ENCODE measurements around the gene LINS1. TPM values are rescaled to one million over a fixed set of nuclear protein-coding genes. Genes with fewer than 3 reads are reported as not detected.
A peak's percentile ranks its signal among the peaks of the same experiment; 100 is the strongest.

LINS1 gene
- total RNA-seq, 2 donors from 2014 or later = 50.0 to 53.5 TPM

DNA sequence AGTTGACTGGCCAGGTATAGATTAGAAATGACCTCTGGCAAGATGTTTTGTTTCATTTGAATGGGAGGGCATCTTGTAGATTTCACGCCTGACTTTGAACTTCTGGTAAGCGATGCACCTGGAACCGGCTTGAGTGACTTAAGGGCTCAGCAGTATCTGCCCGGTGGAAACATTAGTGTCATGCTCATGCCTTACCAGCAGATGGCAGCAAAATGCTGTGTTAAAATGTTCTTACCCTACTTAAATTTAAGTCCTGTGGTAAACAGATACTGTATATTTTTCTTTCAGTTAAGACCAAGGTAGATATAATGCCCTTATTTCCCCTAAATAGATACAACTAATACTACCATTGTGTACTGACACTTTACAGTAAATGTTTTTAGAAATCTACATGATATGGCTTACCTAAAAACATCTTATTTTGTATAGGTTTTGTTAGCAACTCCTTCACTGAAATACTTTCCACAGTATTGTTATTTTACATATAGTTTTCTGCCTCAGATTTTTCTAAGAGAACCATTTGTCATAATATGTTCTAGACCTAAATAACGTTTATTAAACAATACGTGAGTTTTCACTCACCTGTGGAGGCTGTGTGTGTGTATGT, 25.9 kb upstream of the LINS1 start:
- DNase-seq = peak; percentile 25 to 52 (median 36)
- H3K27ac Mint-ChIP-seq = peak overlapping the region; percentile 84
- peaks cover 6% of the 10 kb centered on the region for H3K36me3 Mint-ChIP-seq (ENCODE audit: low read depth)
- H3K9me3 ChIP-seq (ENCODE audit: control insufficient read depth, low read length, poor library complexity, severe bottlenecking) = no peaks in the 10 kb centered on the region
- H3K27me3 Mint-ChIP-seq = no peaks in the 10 kb centered on the region
- ATAC-seq = peak; percentile 90
- no peak overlapping the region for H3K4me3 Mint-ChIP-seq
- peaks cover 22% of the 10 kb centered on the region for H3K4me1 Mint-ChIP-seq

DNA sequence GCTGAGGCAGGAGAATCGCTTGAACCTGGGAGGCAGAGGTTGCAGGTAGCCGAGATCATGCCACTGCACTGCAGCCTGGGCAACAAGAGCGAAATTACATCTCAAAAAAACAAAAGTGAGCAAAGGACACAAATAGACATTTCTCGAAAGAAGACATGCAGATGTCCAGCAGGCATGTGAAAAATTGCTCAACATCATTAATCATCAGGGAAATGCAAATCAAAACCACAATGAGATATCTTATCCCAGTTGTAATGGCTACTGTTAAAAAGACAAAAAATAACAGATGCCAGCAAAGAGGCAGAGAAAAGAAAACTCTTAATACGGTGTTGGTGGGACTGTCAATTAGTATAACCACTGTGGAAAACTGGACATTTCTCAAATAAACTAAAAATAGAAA, 21.3 kb upstream of the LINS1 start:
- H3K9me3 ChIP-seq (ENCODE audit: control insufficient read depth, low read length, poor library complexity, severe bottlenecking) = no peaks in the 10 kb centered on the region
- ATAC-seq (no peak), DNase-seq (no peak)
- Mint-ChIP-seq H3K36me3 (ENCODE audit: low read depth) (peaks cover 8% of the 10 kb centered on the region), H3K27me3 (no peaks in the 10 kb centered on the region), H3K4me1 (peaks cover 19% of the 10 kb centered on the region), H3K4me3 (no peak overlapping the region), H3K27ac (no peak overlapping the region)

DNA sequence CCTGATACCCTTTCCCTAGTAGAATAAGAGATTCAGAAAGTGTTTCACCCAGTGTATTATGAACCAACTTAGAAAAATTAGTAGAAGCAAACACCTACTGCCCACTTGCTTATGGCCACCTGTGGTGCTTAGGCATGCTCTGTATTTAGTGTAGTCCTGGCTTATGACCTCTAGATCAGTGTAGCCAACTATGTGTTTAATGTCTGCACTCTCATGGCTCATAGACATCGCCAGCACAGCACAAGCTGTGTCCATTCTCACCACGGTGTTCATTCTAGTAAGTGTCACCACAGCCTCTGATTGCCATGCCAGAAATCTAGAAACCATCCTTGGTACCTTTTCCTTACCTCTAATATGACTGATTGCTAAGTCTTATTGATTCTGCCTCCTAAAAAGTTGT, 14.7 kb upstream of the LINS1 start:
- H3K27ac Mint-ChIP-seq = peak overlapping the region; percentile 53
- H3K9me3 ChIP-seq (ENCODE audit: control insufficient read depth, low read length, poor library complexity, severe bottlenecking) = no peaks in the 10 kb centered on the region
- ATAC-seq (no peak), DNase-seq (no peak)
- peaks cover 7% of the 10 kb centered on the region for H3K36me3 Mint-ChIP-seq (ENCODE audit: low read depth)
- H3K4me1 Mint-ChIP-seq = peaks cover 20% of the 10 kb centered on the region
- H3K27me3 Mint-ChIP-seq = no peaks in the 10 kb centered on the region
- no peak overlapping the region for H3K4me3 Mint-ChIP-seq

DNA sequence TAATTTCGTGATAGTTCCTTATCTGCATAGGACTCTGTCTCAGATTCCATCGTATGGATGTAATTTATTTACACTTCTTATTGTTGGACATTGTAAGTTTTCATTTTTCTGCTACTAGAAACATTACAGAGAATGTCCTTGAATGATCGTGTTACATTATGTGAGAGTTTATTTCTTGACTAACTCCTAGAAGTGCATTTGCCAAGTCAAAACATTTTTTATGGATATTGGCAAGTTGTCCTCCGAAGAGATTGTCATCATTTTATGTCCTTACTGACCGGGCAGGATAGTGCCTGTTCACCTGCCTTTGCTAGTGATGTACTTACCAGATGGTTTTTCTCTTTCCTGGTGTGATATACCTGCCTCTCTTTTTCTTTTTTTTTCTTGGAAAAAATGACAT, 13.8 kb upstream of the LINS1 start:
- Mint-ChIP-seq H3K36me3 (ENCODE audit: low read depth) (peaks cover 6% of the 10 kb centered on the region), H3K27me3 (no peaks in the 10 kb centered on the region), H3K4me3 (no peak overlapping the region), H3K27ac (peak overlapping the region; percentile 53), H3K4me1 (peaks cover 17% of the 10 kb centered on the region)
- DNase-seq (no peak), ATAC-seq (no peak)
- no peaks in the 10 kb centered on the region for H3K9me3 ChIP-seq (ENCODE audit: control insufficient read depth, low read length, poor library complexity, severe bottlenecking)

DNA sequence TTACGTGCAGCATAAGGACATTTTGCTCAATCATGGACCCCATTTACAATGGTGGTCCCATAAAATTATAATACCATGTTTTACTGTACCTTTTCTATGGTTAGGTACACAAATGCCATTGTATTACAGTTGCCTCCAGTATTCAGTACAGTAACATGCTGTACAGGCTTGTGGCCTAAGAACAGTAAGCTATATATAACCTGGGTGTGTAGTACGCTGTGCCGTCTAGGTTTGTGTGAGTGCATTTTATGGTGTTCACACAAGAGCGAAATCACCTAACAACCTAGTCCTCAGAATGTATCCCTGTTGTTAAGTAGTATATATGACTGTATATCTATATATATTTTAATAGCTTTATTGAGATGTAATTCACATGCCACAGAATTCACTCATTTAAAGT, 12.9 kb upstream of the LINS1 start:
- Mint-ChIP-seq H3K27me3 (no peaks in the 10 kb centered on the region), H3K4me3 (no peak overlapping the region), H3K27ac (no peak overlapping the region), H3K4me1 (peaks cover 17% of the 10 kb centered on the region), H3K36me3 (ENCODE audit: low read depth) (peaks cover 3% of the 10 kb centered on the region)
- no peaks in the 10 kb centered on the region for H3K9me3 ChIP-seq (ENCODE audit: control insufficient read depth, low read length, poor library complexity, severe bottlenecking)
- no peak for DNase-seq
- no peak for ATAC-seq

DNA sequence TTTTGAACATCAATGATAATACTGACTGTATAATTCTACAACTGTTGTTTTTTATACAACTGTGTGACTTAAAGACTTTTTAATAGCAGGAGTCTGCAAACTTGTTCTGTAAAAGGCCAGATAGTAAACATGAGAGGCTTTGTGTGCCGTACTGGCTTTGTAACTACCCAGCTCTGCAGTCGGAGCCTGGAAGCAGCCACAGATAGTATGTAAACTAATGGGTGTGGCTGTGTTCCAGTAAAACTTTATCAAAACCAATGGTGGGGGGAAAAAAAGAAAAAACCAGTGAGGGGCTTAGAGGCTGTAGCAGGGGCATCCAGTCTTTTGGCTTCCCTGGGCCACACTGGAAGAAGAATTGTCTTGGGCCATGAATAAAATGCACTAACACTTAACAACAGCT, 12.4 kb upstream of the LINS1 start:
- Mint-ChIP-seq H3K27me3 (no peaks in the 10 kb centered on the region), H3K4me1 (peaks cover 16% of the 10 kb centered on the region), H3K4me3 (no peak overlapping the region), H3K27ac (no peak overlapping the region), H3K36me3 (ENCODE audit: low read depth) (peaks cover 3% of the 10 kb centered on the region)
- no peak for ATAC-seq
- H3K9me3 ChIP-seq (ENCODE audit: control insufficient read depth, low read length, poor library complexity, severe bottlenecking) = no peaks in the 10 kb centered on the region
- DNase-seq = no peak

DNA sequence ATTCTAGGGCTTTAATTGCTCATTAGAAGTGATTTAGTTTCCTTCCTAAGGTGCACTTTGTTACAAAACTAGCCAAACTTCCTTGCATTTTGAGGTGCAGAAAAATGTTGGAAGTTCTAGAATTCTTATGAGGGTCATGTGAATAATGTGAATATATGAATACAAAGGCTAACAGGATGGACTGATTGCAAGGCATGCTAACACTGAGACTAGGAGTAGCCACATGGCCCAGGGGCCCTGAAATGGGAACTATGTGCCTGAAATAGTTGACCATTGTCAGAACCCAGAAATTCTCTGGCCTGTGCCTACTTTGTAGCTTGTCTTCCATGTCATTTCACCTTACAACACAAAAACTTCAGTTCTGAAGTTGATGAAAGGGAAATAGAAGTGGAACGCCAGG, 11.2 kb upstream of the LINS1 start:
- no peaks in the 10 kb centered on the region for H3K9me3 ChIP-seq (ENCODE audit: control insufficient read depth, low read length, poor library complexity, severe bottlenecking)
- DNase-seq (no peak), ATAC-seq (no peak)
- H3K27me3 Mint-ChIP-seq = no peaks in the 10 kb centered on the region
- H3K27ac Mint-ChIP-seq = no peak overlapping the region
- no peaks in the 10 kb centered on the region for H3K36me3 Mint-ChIP-seq (ENCODE audit: low read depth)
- peaks cover 11% of the 10 kb centered on the region for H3K4me1 Mint-ChIP-seq
- no peak overlapping the region for H3K4me3 Mint-ChIP-seq

DNA sequence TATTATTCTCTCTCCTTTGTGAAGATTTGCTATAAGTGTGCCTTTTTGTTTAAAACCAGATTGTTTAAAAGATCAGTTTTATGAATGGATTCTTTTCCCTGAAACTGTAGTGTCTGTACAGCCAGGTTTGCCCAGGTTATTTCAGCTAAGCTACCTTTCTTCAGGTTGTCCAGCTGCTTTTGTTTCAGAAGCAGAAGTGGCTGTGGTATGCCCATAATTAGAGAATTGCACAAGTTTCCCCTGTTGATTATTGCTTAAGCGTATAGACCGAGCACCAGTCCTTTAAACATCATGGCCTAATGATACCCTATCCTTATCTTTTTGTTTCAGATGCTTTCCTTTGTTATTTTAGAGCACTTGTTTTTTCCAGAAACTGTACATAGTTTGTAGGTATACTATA, 10.6 kb upstream of the LINS1 start:
- no peak for DNase-seq
- ATAC-seq = no peak
- no peaks in the 10 kb centered on the region for H3K36me3 Mint-ChIP-seq (ENCODE audit: low read depth)
- no peak overlapping the region for H3K4me3 Mint-ChIP-seq
- H3K4me1 Mint-ChIP-seq = peaks cover 11% of the 10 kb centered on the region
- no peak overlapping the region for H3K27ac Mint-ChIP-seq
- H3K9me3 ChIP-seq (ENCODE audit: control insufficient read depth, low read length, poor library complexity, severe bottlenecking) = no peaks in the 10 kb centered on the region
- no peaks in the 10 kb centered on the region for H3K27me3 Mint-ChIP-seq

DNA sequence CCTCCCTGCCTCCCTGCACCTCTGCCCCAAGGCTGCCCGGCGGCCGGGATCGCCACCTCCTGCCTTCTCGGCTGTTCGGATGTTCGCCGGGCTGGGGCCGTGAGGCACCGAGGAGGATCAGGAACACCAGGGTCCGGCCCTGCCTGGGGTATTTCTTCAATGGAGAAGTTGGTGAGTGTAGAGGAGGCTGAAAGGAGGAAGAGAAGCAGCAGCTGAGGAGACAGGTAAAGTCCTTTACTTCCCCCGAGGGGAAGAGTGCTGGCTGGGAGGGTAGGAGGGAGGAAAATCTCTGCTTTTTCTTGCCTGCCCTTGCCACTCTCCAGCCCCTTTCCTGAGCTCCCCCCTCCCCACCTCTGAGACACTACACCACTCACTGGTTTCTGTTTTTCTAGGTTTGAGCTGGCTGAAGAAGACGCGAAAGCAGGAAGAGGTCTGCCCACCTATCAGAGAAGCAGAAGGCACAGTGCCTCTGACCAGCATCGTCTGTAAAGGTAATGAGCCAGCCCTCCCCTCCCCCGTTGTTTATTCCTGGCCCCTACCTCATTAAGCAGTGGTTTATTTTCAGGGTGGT, 924 bp upstream of the LINS1 start:
- ATAC-seq (no peak), DNase-seq (peak in 1 of 3 donors; percentile 10)
- H3K27me3 Mint-ChIP-seq = no peaks in the 10 kb centered on the region
- H3K9me3 ChIP-seq (ENCODE audit: control insufficient read depth, low read length, poor library complexity, severe bottlenecking) = no peaks in the 10 kb centered on the region
- no peak overlapping the region for H3K27ac Mint-ChIP-seq
- no peaks in the 10 kb centered on the region for H3K36me3 Mint-ChIP-seq (ENCODE audit: low read depth)
- no peak overlapping the region for H3K4me3 Mint-ChIP-seq
- H3K4me1 Mint-ChIP-seq = peaks cover 29% of the 10 kb centered on the region

DNA sequence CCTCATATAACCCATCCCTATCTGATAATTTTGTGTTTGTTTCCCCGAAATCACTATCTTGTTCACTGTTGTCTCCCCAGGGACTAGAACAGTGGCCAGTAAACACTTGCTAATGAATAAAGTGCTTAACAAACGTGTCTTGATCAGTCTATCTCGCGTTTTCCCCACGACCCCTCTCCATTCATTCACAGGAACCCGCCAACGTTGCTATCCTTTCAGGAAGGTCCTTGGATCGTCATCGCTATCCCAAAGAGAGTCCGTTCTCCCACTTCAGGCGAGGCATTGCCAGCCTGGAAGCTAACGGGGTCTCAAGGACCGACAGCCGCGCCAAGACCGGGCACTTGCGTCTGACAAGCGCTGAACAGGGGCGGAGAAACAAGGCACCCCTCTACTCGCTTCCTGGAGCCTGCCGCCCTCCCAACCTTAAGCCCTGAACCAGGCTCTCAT, 344 bp downstream of the LINS1 start:
- Mint-ChIP-seq H3K4me3 (no peak overlapping the region), H3K4me1 (peaks cover 35% of the 10 kb centered on the region), H3K36me3 (ENCODE audit: low read depth) (no peaks in the 10 kb centered on the region), H3K27me3 (no peaks in the 10 kb centered on the region), H3K27ac (no peak overlapping the region)
- peak; percentile 7 for ATAC-seq
- no peak for DNase-seq
- no peaks in the 10 kb centered on the region for H3K9me3 ChIP-seq (ENCODE audit: control insufficient read depth, low read length, poor library complexity, severe bottlenecking)

DNA sequence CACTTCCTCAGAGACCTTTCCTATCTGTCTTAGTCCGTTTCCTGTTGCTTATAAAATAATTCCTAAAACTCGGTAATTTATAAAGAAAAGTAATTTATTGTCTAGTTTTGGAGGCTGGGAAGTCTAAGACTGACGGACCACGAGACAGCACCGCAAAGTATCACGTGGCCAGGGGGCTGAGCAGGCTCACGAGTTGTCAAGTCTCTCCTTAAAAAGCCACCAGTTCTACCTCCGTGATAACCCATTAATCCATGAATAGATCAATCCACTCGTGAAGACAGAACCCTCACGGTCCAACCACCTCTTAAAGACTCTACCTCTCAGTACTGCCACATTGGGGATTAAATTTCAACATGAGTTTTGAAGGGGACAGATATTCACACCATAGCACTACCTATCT, 821 bp downstream of the LINS1 start:
- no peaks in the 10 kb centered on the region for H3K9me3 ChIP-seq (ENCODE audit: control insufficient read depth, low read length, poor library complexity, severe bottlenecking)
- H3K4me1 Mint-ChIP-seq = peaks cover 36% of the 10 kb centered on the region
- DNase-seq = peak in 1 of 3 donors; percentile 46
- H3K27ac Mint-ChIP-seq = no peak overlapping the region
- no peak overlapping the region for H3K4me3 Mint-ChIP-seq
- H3K36me3 Mint-ChIP-seq (ENCODE audit: low read depth) = no peaks in the 10 kb centered on the region
- no peaks in the 10 kb centered on the region for H3K27me3 Mint-ChIP-seq
- no peak for ATAC-seq

DNA sequence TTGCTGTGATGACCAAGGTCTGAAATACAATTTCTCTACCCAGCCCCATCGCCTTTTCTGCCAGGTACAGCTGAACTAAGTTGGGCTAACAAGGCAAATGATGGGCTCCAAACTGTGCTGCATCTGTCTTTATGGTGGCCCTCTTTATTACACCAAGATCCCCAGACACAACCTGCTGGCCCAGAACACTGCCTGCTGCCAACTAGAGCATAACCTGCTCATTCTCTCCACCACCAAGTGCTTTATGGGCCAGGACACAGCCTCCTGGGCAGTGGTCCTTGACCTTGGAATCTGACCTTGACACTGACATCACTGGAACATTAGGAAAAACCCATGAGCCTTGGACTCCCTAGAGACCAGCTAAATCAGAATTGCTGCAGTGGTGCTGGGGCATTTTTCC, 3.3 kb downstream of the LINS1 start:
- H3K27ac Mint-ChIP-seq = no peak overlapping the region
- DNase-seq = no peak
- ATAC-seq = no peak
- peak overlapping the region; percentile 88 for H3K4me3 Mint-ChIP-seq
- H3K9me3 ChIP-seq (ENCODE audit: control insufficient read depth, low read length, poor library complexity, severe bottlenecking) = no peaks in the 10 kb centered on the region
- no peaks in the 10 kb centered on the region for H3K27me3 Mint-ChIP-seq
- no peaks in the 10 kb centered on the region for H3K36me3 Mint-ChIP-seq (ENCODE audit: low read depth)
- peaks cover 43% of the 10 kb centered on the region for H3K4me1 Mint-ChIP-seq

DNA sequence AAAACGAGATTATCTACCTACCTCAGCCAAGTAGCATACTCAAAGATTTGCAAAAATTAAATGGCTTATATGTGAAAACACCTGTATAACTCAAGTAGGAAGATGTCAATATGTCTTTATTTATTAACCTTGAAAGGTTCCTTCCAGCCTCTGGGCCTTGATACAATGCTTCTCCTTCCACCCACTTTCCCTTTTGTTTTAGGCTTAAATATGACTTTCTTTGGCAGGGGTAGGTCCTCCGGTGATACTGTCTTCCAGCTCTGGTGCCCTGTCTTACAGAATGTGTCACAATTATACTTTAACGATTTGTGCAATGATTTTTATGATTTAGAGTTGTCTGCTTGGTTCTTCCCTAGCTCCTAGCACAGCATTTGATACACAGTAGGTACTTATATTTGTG, 4.1 kb downstream of the LINS1 start:
- H3K9me3 ChIP-seq (ENCODE audit: control insufficient read depth, low read length, poor library complexity, severe bottlenecking) = no peaks in the 10 kb centered on the region
- Mint-ChIP-seq H3K36me3 (ENCODE audit: low read depth) (no peaks in the 10 kb centered on the region), H3K27ac (no peak overlapping the region), H3K4me1 (peaks cover 42% of the 10 kb centered on the region), H3K27me3 (no peaks in the 10 kb centered on the region), H3K4me3 (peak overlapping the region; percentile 88)
- no peak for ATAC-seq
- DNase-seq = no peak

DNA sequence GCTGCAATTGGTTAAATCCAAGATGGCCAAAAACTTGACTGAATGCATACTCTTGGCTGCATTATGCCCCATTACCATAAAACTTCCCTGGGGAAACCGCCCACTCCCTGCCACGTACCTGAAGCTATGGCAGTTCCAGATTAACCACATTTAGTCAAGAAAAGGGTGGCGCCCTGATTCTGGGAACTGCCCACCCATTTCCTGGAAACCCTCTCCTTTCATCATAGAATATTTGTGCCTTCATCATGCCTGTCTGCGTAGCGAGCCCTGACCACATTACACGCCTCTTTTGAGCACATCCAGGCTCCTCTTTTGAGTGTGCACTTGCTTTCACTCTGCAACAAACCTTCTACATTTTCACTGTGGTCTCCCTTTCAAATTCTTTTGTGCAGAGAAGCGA, 5.2 kb downstream of the LINS1 start:
- Mint-ChIP-seq H3K4me1 (peaks cover 47% of the 10 kb centered on the region), H3K36me3 (ENCODE audit: low read depth) (peaks cover 2% of the 10 kb centered on the region), H3K27me3 (no peaks in the 10 kb centered on the region), H3K27ac (no peak overlapping the region), H3K4me3 (peak overlapping the region; percentile 81)
- peak; percentile 59 to 79 (median 71) for DNase-seq
- peak; percentile 90 for ATAC-seq
- H3K9me3 ChIP-seq (ENCODE audit: control insufficient read depth, low read length, poor library complexity, severe bottlenecking) = no peaks in the 10 kb centered on the region

Measured in T-helper 17 cell (primary cell).